ENCODE data around the gene ELOVL7. TPM values are rescaled to one million over a fixed set of nuclear protein-coding genes. Genes with fewer than 3 reads are reported as not detected.

Gene ELOVL7
- total and polyA plus RNA-seq, 10 of the 15 experiments (the other 5 are each of a cell fraction or from before 2014, with no cell fraction given), result 0.26 to 1.2 (median 0.92) TPM

Other genes starting within 250 kb of the ELOVL7 start
- 30.9 and 36.2 TPM in 2 replicates for gene DEPDC1B, start 144.1 kb downstream of the ELOVL7 start, total RNA-seq (2014; rRNA removed)
- gene DEPDC1B, start 144.1 kb downstream of the ELOVL7 start, total RNA-seq (2014; rRNA removed; fragmentation: Illumina TruSeq; extraction: Trizol), result 33.0 and 35.3 TPM in 2 replicates
- 33.1 and 35.7 TPM in 2 replicates for gene DEPDC1B, start 144.1 kb downstream of the ELOVL7 start, total RNA-seq (2021)
- gene DEPDC1B, start 144.1 kb downstream of the ELOVL7 start, polyA plus RNA-seq (2011; rRNA removed), result 55.6 and 79.8 TPM in 2 replicates
- 41.9 and 46.4 TPM in 2 replicates for gene DEPDC1B, start 144.1 kb downstream of the ELOVL7 start, polyA plus RNA-seq (2014; fragmentation: Illumina TruSeq; extraction: Trizol)
- 10 to 100 TPM; 29.7 to 30.1 TPM for gene DEPDC1B, start 144.1 kb downstream of the ELOVL7 start, polyA plus RNA-seq (2014; fragmentation: Nextera tagmentation; extraction: Ambion mirVana)
- 28.0 and 35.2 TPM in 2 replicates for gene DEPDC1B, start 144.1 kb downstream of the ELOVL7 start, polyA plus RNA-seq (2014; rRNA removed)
- 10 to 100 TPM; 56.0 to 56.5 TPM for gene DEPDC1B, start 144.1 kb downstream of the ELOVL7 start, polyA plus RNA-seq (2016; fragmentation: Nextera tagmentation; extraction: Ambion mirVana)
- gene ERCC8, start 100.8 kb upstream of the ELOVL7 start, total RNA-seq (2014; rRNA removed), result 16.1 and 20.3 TPM in 2 replicates
- 20.9 and 21.7 TPM in 2 replicates for gene ERCC8, start 100.8 kb upstream of the ELOVL7 start, total RNA-seq (2014; rRNA removed; fragmentation: Illumina TruSeq; extraction: Trizol)
- 11.9 and 12.4 TPM in 2 replicates for gene ERCC8, start 100.8 kb upstream of the ELOVL7 start, total RNA-seq (2021)
- gene ERCC8, start 100.8 kb upstream of the ELOVL7 start, polyA plus RNA-seq (2011; rRNA removed), result 19.4 and 25.6 TPM in 2 replicates
- gene ERCC8, start 100.8 kb upstream of the ELOVL7 start, polyA plus RNA-seq (2014; fragmentation: Illumina TruSeq; extraction: Trizol), result 13.9 and 17.1 TPM in 2 replicates
- 10 to 100 TPM; 16.8 to 31.2 TPM for gene ERCC8, start 100.8 kb upstream of the ELOVL7 start, polyA plus RNA-seq (2014; fragmentation: Nextera tagmentation; extraction: Ambion mirVana)
- gene ERCC8, start 100.8 kb upstream of the ELOVL7 start, polyA plus RNA-seq (2014; rRNA removed), result 9.2 and 10.4 TPM in 2 replicates
- 10 to 100 TPM; 15.2 to 16.8 TPM for gene ERCC8, start 100.8 kb upstream of the ELOVL7 start, polyA plus RNA-seq (2016; fragmentation: Nextera tagmentation; extraction: Ambion mirVana)
- 22.4 and 30.3 TPM in 2 replicates for gene NDUFAF2, start 100.9 kb upstream of the ELOVL7 start, total RNA-seq (2014; rRNA removed)
- 73.1 and 74.2 TPM in 2 replicates for gene NDUFAF2, start 100.9 kb upstream of the ELOVL7 start, total RNA-seq (2014; rRNA removed; fragmentation: Illumina TruSeq; extraction: Trizol)
- 37.6 and 38.5 TPM in 2 replicates for gene NDUFAF2, start 100.9 kb upstream of the ELOVL7 start, total RNA-seq (2021)
- gene NDUFAF2, start 100.9 kb upstream of the ELOVL7 start, polyA plus RNA-seq (2011; rRNA removed), result 38.1 and 47.6 TPM in 2 replicates
- 64.8 and 70.5 TPM in 2 replicates for gene NDUFAF2, start 100.9 kb upstream of the ELOVL7 start, polyA plus RNA-seq (2014; fragmentation: Illumina TruSeq; extraction: Trizol)
- gene NDUFAF2, start 100.9 kb upstream of the ELOVL7 start, polyA plus RNA-seq (2014; fragmentation: Nextera tagmentation; extraction: Ambion mirVana), result 100 to 1,000 TPM; 111 to 121 TPM
- 38.4 and 51.5 TPM in 2 replicates for gene NDUFAF2, start 100.9 kb upstream of the ELOVL7 start, polyA plus RNA-seq (2014; rRNA removed)
- 10 to 100 TPM; 65.8 to 70.6 TPM for gene NDUFAF2, start 100.9 kb upstream of the ELOVL7 start, polyA plus RNA-seq (2016; fragmentation: Nextera tagmentation; extraction: Ambion mirVana)